SHP77 treated with DMSO at 0.1 percent for 48 hours (cell line): Measurements from ENCODE around the gene SNCAIP.
A peak's percentile ranks its signal among the peaks of the same experiment; 100 is the strongest.
"Not testable (repeated sequence)": the region's sequence is repeated elsewhere in the genome, so short reads cannot be mapped to it uniquely, and the experiment has no call there.

Experiments
- DNase-seq: peaks from one replicate; lab custom pipeline; 2025; lab: John Stamatoyannopoulos, UW

SNCAIP gene

GRCh38 chr5:122465994-122466393 lies 154.0 kb downstream of the SNCAIP start:
- DNase-seq: no peak

GRCh38 chr5:122468351-122469116 lies 156.5 kb downstream of the SNCAIP start:
- DNase-seq: no peak

GRCh38 chr5:122469384-122469919 lies 157.4 kb downstream of the SNCAIP start:
- DNase-seq: no peak

DNA sequence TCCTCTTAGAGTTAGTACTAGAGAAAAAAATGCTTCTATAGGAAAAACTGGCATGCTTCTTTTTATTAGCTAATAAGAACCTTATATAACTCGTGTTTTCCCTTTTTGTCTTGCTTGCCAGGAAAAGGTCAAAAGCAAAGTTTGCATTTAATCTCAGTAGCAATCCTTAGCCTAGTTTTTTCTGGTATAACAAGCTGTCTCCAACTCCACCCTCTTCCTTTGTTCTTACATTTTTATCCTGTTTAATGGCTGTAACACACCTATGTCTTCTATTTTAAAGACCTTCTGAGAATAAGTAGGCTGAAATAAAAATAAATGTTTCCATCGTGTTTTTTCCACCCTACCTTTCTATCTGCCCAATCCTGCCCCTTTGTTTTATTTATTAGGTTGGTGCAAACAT lies 158.3 kb downstream of the SNCAIP start:
- DNase-seq: no peak

- DNase-seq: no peak
Measured at GRCh38 chr5:122471031-122471751, 159.2 kb downstream of the SNCAIP start.

DNA sequence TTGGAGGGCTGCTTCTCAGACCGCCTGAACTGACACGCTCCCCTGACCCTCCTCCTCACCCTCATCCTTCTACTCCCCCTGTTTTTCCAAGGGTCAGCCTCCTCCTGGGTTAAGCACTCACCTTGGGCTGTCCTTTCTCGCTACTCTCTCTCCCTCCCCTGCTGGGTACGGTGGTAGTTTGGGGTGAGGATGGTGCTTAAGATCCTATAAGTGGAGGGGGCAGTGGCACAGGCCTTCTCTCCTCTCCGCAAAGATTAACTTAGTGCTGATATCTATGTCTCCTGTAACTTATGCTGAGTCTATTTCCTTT lies 159.7 kb downstream of the SNCAIP start:
- no peak for DNase-seq

DNA sequence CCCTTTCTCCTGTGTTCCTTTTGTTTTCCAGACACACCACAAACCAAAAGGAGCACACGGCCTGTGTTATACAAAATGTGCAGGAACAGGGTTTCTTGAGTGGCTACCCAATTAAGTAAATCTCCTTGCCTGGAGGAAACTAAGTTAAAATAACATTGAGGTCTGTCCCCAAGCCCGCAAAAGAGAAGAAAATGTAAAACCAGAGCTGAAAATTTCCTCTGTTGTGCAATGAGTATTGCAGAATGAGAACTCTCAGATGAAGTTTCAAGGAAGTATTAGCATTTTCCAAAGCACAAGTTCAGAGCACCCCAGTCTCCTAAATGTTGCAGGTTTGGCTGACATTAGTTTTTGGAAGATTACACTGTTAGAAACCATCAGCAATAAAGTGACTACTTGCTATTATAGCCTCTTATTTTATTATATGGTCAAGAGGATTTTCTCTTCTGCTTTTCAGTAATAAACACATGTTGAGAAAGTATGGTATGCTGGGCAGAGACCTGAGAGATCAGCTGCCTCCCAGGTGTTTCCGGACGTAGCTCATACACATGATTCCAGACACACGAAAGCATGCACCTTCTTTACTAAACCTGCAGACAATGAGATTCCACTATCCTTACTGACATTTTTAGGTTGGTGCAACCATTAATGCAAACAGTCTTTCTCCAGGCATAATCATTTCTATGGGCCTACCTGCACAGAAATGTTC lies 161.3 kb downstream of the SNCAIP start:
- DNase-seq: no peak

GRCh38 chr5:122473941-122474340 lies 161.9 kb downstream of the SNCAIP start:
- DNase-seq: no peak

- no peak for DNase-seq
Measured at GRCh38 chr5:122478741-122479442, 166.9 kb downstream of the SNCAIP start.

- DNase-seq: no peak
Measured at GRCh38 chr5:122480146-122480545, 168.1 kb downstream of the SNCAIP start.

DNA sequence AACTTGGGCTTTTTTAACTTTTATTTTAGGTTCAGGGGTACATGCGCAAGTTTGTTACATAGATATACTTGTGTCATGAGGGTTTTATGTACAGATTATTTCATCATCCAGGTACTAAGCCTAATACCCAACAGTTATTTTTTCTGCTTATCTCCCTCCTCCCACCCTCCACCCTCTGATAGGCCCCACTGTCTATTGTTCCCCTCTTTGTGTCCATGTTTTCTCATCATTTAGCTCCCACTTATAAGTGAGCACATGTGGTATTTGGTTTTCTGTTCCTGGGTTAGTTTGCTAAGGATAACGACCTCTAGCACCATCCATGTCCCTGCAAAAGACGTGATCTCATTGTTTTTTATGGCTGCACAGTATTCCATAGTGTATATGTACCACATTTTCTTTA lies 172.1 kb downstream of the SNCAIP start:
- no peak for DNase-seq

DNA sequence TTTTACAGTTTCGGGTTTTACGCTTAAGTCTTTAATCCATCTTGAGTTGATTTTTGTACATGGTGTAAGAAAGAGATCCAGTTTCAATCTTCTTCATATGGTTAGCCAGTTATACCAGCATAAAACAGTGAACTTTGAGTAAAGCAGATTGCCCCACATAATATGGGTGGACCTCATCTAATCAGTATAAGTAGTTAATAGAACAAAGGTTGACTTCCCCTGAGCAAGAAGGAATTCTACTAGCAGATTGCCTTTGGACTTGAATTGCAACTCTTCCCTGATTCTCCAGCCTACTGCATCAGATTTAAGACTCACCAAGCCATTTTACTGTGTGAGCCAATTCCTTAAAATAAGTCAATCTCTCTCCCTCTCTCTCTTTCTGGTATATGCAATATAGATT lies 173.2 kb downstream of the SNCAIP start:
- no peak for DNase-seq

DNA sequence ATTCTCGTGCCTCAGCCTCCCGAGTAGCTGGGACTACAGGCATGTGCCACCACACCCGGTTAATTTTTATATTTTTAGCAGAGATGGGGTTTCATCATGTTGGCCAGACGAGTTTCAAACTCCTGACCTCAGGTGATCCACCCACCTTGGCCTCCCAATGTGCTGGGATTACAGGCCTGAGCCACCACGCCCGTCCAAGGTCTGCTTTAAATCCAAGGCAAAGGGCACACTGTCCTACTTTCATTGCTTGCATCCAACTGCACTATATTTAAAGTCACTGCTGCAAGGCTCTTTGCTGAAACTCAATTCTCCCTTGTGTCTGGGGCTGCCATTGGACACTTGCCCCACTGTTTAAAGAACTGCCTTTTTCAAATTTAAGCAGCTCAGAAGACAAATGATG lies 174.6 kb downstream of the SNCAIP start:
- DNase-seq: not testable (repeated sequence)

GRCh38 chr5:122490718-122491117 lies 178.7 kb downstream of the SNCAIP start:
- DNase-seq: no peak

GRCh38 chr5:122492675-122493074 lies 180.6 kb downstream of the SNCAIP start:
- DNase-seq: peak; percentile 72

DNA sequence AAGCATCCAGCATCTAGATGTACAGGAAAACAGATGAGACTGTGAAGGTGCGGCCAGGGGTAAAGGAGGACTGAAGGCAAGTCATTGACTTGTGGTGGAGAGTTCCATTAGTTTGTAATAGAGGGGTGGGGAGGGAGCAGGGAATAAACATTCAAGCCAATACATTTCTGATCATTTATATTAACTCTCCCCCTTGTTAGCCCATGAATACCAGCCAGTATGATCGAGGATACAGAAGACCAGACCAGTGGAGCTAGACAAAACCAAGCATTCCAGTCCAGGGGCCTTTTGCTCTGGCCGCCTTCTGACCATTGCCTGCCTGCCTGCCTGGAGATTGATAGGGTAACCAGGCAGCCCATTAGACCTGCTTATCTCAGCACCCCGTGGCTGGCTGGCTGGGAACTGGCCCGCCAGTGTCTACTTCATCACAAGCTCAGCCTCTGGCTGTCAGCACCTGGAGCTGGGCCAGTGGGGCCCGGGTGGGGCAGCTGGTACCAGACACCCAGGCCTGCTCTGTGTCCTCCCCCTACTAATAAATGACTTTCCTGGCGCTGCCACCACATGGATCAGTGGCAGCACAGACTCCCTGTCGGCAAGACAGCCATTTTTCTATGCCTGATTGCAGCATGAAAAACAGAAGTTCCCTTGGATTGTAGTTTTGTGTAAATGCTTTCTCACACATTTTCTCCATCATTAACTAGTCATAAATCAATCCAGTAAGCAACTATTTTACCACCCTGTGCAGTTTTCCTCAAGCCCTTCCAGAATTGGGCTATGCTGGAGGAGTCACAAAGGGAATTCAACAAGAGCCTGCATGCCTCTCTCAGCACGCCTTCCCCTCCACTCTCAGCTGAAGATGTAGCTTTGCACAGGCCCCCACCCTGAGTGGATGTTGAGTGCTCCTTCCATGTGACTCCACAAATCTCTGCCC lies 181.3 kb downstream of the SNCAIP start:
- no peak for DNase-seq

GRCh38 chr5:122494109-122494508 lies 182.1 kb downstream of the SNCAIP start:
- peak; percentile 22 for DNase-seq

DNA sequence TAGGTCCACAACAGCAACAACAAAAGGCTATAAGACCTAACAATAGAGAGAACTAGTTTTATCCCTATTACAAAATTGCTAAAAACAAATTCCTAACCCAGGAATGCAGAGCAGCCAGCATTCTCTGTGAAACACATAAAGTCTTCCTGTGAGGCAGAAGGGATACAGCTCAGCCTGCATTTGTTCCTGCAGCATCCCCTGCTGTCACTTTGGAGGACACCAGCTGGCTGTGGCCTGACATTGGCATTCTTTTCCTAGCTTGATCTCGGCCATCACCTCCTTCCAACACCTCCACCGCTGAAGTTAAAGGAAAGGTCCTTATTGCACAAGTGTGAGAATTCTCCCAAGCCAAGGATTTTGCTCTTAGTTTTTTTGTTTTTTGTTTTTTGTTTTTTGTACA lies 186.1 kb downstream of the SNCAIP start:
- DNase-seq: no peak

DNA sequence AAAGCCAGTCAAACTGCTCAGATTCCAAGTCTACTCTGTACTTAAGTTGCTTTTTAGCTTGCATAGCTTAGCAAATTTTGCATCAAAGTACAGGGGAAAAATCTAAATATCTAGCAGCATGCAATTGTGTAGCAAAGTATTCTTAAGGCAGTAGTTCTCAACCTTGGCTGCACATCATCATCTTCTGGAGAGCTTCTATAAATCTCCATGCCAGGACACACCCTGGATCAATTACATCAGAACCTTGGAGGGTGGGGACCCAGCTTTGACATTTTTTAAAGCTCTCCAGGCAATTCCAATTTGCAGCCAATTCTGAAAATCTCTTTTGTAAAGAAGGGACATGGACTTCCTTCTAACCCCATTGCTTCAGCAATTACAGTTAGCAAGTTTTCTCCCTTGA lies 187.5 kb downstream of the SNCAIP start:
- no peak for DNase-seq

GRCh38 chr5:122500245-122501088 lies 188.4 kb downstream of the SNCAIP start:
- DNase-seq: peak; percentile 21
